ENCODE measurements around the gene WRAP73.

DNA sequence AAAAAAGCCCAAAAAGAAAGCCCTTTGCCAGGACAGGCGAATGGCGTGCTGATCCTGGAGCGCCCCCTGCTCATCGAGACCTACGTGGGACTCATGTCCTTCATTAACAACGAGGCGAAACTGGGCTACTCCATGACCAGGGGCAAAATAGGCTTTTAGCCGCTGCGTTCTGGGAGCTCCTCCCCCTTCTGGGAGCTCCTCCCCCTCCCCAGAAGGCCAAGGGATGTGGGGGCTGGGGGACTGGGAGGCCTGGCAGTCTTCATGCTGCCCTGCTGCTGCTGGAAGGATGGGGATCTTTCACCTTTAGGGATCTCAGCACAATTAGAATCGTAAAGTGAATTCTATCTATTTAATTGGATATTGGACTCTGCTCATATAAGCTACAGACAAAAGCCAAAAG, 21.5 kb downstream of the WRAP73 start:
- TF ChIP-seq POLR2A (IDR thresholded peaks at IDR 0.05) (no peak), POLR2AphosphoS5 (IDR thresholded peaks at IDR 0.05) (no peak)
- TF ChIP-seq, protein P1, sequence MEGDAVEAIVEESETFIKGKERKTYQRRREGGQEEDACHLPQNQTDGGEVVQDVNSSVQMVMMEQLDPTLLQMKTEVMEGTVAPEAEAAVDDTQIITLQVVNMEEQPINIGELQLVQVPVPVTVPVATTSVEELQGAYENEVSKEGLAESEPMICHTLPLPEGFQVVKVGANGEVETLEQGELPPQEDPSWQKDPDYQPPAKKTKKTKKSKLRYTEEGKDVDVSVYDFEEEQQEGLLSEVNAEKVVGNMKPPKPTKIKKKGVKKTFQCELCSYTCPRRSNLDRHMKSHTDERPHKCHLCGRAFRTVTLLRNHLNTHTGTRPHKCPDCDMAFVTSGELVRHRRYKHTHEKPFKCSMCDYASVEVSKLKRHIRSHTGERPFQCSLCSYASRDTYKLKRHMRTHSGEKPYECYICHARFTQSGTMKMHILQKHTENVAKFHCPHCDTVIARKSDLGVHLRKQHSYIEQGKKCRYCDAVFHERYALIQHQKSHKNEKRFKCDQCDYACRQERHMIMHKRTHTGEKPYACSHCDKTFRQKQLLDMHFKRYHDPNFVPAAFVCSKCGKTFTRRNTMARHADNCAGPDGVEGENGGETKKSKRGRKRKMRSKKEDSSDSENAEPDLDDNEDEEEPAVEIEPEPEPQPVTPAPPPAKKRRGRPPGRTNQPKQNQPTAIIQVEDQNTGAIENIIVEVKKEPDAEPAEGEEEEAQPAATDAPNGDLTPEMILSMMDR (IDR thresholded peaks at IDR 0.05): no peak
